ENCODE measurements around the gene BACH2. TPM values are rescaled to one million over a fixed set of nuclear protein-coding genes. Genes with fewer than 3 reads are reported as not detected.

Gene BACH2
- polyA plus RNA-seq, 1 experiment, result 0.10 TPM

GRCh38 chr6:90237350-90237990 lies 59.2 kb downstream of the BACH2 start:
- Histone ChIP-seq H3K27me3 (ENCODE audit: control insufficient read depth, insufficient read depth, low read length) (peaks cover 5% of the 10 kb centered on the region), H3K4me3 (ENCODE audit: low read depth, low read length) (no peak overlapping the region), H3K36me3 (ENCODE audit: control insufficient read depth, insufficient read depth, low read length) (no peaks in the 10 kb centered on the region)
- CTCF ChIA-PET, result interaction anchor here (1.3 kb wide), 1 partner anchor 8 kb away, joined by 3 read pairs; no protein-coding TSS in a partner anchor
- DNase-seq (ENCODE audit: low read depth), result no peak
- POLR2A ChIA-PET, result no interaction called here
- no peak for TF ChIP-seq CTCF (IDR thresholded peaks at IDR 0.05; ENCODE audit: insufficient read depth, low read depth, low read length)

- Histone ChIP-seq H3K36me3 (ENCODE audit: control insufficient read depth, insufficient read depth, low read length) (no peaks in the 10 kb centered on the region), H3K27me3 (ENCODE audit: control insufficient read depth, insufficient read depth, low read length) (peaks cover 11% of the 10 kb centered on the region), H3K4me3 (ENCODE audit: low read depth, low read length) (no peak overlapping the region)
- no peak for DNase-seq (ENCODE audit: low read depth)
- CTCF ChIA-PET, result no interaction called here
- TF ChIP-seq CTCF (IDR thresholded peaks at IDR 0.05; ENCODE audit: insufficient read depth, low read depth, low read length), result no peak
- POLR2A ChIA-PET, result no interaction called here
These were observed 62.6 kb downstream of the BACH2 start for GRCh38 chr6:90233994-90234393.

GRCh38 chr6:90233213-90233612 lies 63.4 kb downstream of the BACH2 start:
- Histone ChIP-seq H3K4me3 (ENCODE audit: low read depth, low read length) (no peak overlapping the region), H3K27me3 (ENCODE audit: control insufficient read depth, insufficient read depth, low read length) (peaks cover 11% of the 10 kb centered on the region), H3K36me3 (ENCODE audit: control insufficient read depth, insufficient read depth, low read length) (no peaks in the 10 kb centered on the region)
- no peak for TF ChIP-seq CTCF (IDR thresholded peaks at IDR 0.05; ENCODE audit: insufficient read depth, low read depth, low read length)
- no peak for DNase-seq (ENCODE audit: low read depth)
- ChIA-PET CTCF (interaction anchor here (1.7 kb wide), 1 partner anchor 263 kb away, joined by 4 read pairs; no protein-coding TSS in a partner anchor), POLR2A (no interaction called here)

- DNase-seq (ENCODE audit: low read depth), result no peak
- ChIA-PET POLR2A (no interaction called here), CTCF (interaction anchor here (1.7 kb wide), 1 partner anchor 262 kb away, joined by 4 read pairs; no protein-coding TSS in a partner anchor)
- peaks cover 11% of the 10 kb centered on the region for H3K27me3 ChIP-seq (ENCODE audit: control insufficient read depth, insufficient read depth, low read length)
- no peaks in the 10 kb centered on the region for H3K36me3 ChIP-seq (ENCODE audit: control insufficient read depth, insufficient read depth, low read length)
- no peak for TF ChIP-seq CTCF (IDR thresholded peaks at IDR 0.05; ENCODE audit: insufficient read depth, low read depth, low read length)
- H3K4me3 ChIP-seq (ENCODE audit: low read depth, low read length), result no peak overlapping the region
These were observed 64.8 kb downstream of the BACH2 start for GRCh38 chr6:90231798-90232197.

- Histone ChIP-seq H3K4me3 (ENCODE audit: low read depth, low read length) (no peak overlapping the region), H3K27me3 (ENCODE audit: control insufficient read depth, insufficient read depth, low read length) (peaks cover 11% of the 10 kb centered on the region), H3K36me3 (ENCODE audit: control insufficient read depth, insufficient read depth, low read length) (no peaks in the 10 kb centered on the region)
- CTCF ChIA-PET, result interaction anchor here (1.0 to 1.7 kb wide), 2 partner anchors 13 to 261 kb away, joined by 3 to 4 read pairs; no protein-coding TSS in a partner anchor
- POLR2A ChIA-PET, result no interaction called here
- TF ChIP-seq CTCF (IDR thresholded peaks at IDR 0.05; ENCODE audit: insufficient read depth, low read depth, low read length), result no peak
- DNase-seq (ENCODE audit: low read depth), result no peak
These were observed 65.3 kb downstream of the BACH2 start for GRCh38 chr6:90231308-90231707.

Data from BJ (cell line).